Lung (tissue), 12 donors: ENCODE data around the gene CNTNAP2. TPM values are rescaled to one million over a fixed set of nuclear protein-coding genes. Genes with fewer than 3 reads are reported as not detected.

ENCODE experiments used
- ATAC-seq: fragments of 200-7000 bp; cut with Tn5 transposase; one replicate; pipeline ENCODE4 v1.9.1; 2020; ENCODE audit warnings: moderate number of reproducible peaks; ENCODE audit not compliant: insufficient read depth, low FRiP score
- DNase-seq, 3 donors: peaks; one replicate each; pipeline ENCODE4 v3.0.0-alpha.2; 2013 to 2017
- H3K27ac ChIP-seq, 2 donors: one replicate each; pipeline ENCODE4 v1.5.1; 2013; ENCODE audit warnings: mild to moderate bottlenecking in 2 of 2, moderate library complexity in 2 of 2, control low read depth in 1 of 2, inconsistent platforms in 1 of 2, low read depth in 1 of 2, low read length in 1 of 2
- H3K27me3 ChIP-seq, 3 donors: one replicate each; pipeline ENCODE4 v1.5.1; 2013; ENCODE audit warnings: low read length in 2 of 3; ENCODE audit not compliant: control insufficient read depth in 3 of 3, insufficient read depth in 3 of 3
- H3K36me3 ChIP-seq, 4 donors: one replicate each; pipeline ENCODE4 v1.5.1; 2013; ENCODE audit warnings: low read length in 4 of 4, mild to moderate bottlenecking in 1 of 4, moderate library complexity in 1 of 4; ENCODE audit not compliant: control insufficient read depth in 4 of 4, insufficient read depth in 4 of 4
- H3K4me1 ChIP-seq, 5 donors: one replicate each; pipeline ENCODE4 v1.5.1; 2013; ENCODE audit warnings: low read length in 5 of 5, mild to moderate bottlenecking in 2 of 5, moderate library complexity in 1 of 5; ENCODE audit not compliant: control insufficient read depth in 5 of 5, insufficient read depth in 5 of 5
- H3K4me3 ChIP-seq: one replicate; pipeline ENCODE4 v1.5.1; 2013; ENCODE audit warnings: mild to moderate bottlenecking, control low read depth, moderate library complexity
- H3K9ac ChIP-seq, 2 donors: one replicate each; pipeline ENCODE4 v1.5.1; 2013; ENCODE audit warnings: low read length in 2 of 2, control low read depth in 1 of 2; ENCODE audit not compliant: insufficient read depth in 1 of 2
- H3K9me3 ChIP-seq, 4 donors: one replicate each; pipeline ENCODE4 v1.5.1; 2013; ENCODE audit warnings: low read length in 3 of 4, mild to moderate bottlenecking in 1 of 4, moderate library complexity in 1 of 4; ENCODE audit not compliant: control insufficient read depth in 4 of 4, insufficient read depth in 3 of 4
- WGBS, 2 donors: extraction: QIAGEN DNeasy Blood & Tissue Kit; methylation state at CpG; one replicate each; pipeline ENCODE4 v1.1.7; 2013; 5-methylcytosine and 5-hydroxymethylcytosine counted together
- polyA plus RNA-seq, 2 donors: library from polyadenylated mRNA; stranded (reverse); fragments of 200-250 nt; gene quantifications; one replicate each; pipeline ENCODE4 v1.2.1, GENCODE V29; 2013
- total RNA-seq, 2 donors: library from RNA; depleted of rRNA in 1 of 2; stranded (reverse); fragments of >200 nt in 1 of 2; gene quantifications; one replicate each; pipeline ENCODE4 v1.2.1, GENCODE V29; 2014 to 2021
- TF ChIP-seq, protein P1 (sequence below): IDR thresholded peaks from 2 replicates; pipeline ENCODE4 v1.5.1; 2012; ENCODE audit warnings: mild to moderate bottlenecking; ENCODE audit errors: control extremely low read depth, extremely low read depth
- donor health status: control.
- donor health status: control.
- donor health status: Bipolar disorder and iron deficiency.
- donor health status: healthy.
- donor health status: DM: yes; HTN: yes; CAD: no.

CNTNAP2 gene
- total and polyA plus RNA-seq, 4 donors = 0.18 to 45.3 (median 0.52) TPM

DNA sequence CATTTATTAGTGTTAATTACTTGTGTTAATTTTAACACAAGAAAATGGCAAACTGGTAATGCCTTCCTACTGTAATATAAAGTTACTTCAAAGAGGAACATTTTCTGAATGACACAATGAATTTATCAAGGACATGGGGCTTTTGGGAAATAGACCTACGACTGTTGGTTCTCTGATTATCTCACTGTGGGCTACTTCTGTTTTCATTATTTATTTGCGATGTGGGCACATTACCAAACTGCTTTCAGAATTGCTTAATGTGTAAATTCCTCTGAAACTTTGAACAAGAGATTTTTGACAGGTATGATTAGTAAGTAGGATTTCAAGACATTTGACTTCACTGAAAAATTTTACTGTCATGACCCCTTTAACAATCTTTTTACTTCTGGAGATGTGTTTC lies 535.6 kb downstream of the CNTNAP2 start:
- WGBS, 2 donors = 15 to 33% methylated on average over 2 of the region's 2 CpGs
- ATAC-seq (no peak), DNase-seq (no peak)

DNA sequence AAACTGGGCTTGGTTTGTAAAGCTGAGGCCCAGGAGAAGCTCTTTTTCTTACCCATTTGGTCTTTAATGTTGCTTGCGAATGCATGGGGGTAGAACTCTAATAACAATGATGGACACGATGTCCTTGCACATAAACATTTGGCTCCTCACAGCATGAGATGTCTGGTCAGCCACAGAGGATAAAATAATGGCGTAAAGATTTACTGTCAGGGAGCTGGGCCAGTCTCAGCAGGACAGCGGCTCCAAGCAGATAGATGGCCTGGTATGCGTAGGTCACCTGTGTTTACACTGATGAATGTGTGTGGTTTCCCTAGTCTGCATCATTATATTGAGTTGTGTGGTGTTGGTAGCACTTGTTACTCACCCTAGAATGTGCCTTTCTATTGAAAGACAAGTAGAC lies 537.4 kb downstream of the CNTNAP2 start:
- DNase-seq (no peak), ATAC-seq (no peak)
- Histone ChIP-seq H3K27ac (no peak overlapping the region), H3K9ac (no peak overlapping the region), H3K27me3 (no peaks in the 10 kb centered on the region), H3K36me3 (no peaks in the 10 kb centered on the region), H3K4me3 (no peak overlapping the region), H3K4me1 (no peaks in the 10 kb centered on the region), H3K9me3 (no peaks in the 10 kb centered on the region)
- TF ChIP-seq, protein P1, sequence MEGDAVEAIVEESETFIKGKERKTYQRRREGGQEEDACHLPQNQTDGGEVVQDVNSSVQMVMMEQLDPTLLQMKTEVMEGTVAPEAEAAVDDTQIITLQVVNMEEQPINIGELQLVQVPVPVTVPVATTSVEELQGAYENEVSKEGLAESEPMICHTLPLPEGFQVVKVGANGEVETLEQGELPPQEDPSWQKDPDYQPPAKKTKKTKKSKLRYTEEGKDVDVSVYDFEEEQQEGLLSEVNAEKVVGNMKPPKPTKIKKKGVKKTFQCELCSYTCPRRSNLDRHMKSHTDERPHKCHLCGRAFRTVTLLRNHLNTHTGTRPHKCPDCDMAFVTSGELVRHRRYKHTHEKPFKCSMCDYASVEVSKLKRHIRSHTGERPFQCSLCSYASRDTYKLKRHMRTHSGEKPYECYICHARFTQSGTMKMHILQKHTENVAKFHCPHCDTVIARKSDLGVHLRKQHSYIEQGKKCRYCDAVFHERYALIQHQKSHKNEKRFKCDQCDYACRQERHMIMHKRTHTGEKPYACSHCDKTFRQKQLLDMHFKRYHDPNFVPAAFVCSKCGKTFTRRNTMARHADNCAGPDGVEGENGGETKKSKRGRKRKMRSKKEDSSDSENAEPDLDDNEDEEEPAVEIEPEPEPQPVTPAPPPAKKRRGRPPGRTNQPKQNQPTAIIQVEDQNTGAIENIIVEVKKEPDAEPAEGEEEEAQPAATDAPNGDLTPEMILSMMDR = no peak
- WGBS, 2 donors = 68 to 82% methylated on average over 5 of the region's 5 CpGs

More for the DNA sequence above, 535.6 kb downstream of the CNTNAP2 start:
- Histone ChIP-seq H3K4me1 (peaks cover 0 to under 1% (median 0%) of the 10 kb centered on the region in 5 donors), H3K27ac (no peak overlapping the region), H3K27me3 (no peaks in the 10 kb centered on the region), H3K4me3 (no peak overlapping the region), H3K9me3 (no peaks in the 10 kb centered on the region), H3K9ac (no peak overlapping the region), H3K36me3 (no peaks in the 10 kb centered on the region)
- TF ChIP-seq, protein P1 = no peak

DNA sequence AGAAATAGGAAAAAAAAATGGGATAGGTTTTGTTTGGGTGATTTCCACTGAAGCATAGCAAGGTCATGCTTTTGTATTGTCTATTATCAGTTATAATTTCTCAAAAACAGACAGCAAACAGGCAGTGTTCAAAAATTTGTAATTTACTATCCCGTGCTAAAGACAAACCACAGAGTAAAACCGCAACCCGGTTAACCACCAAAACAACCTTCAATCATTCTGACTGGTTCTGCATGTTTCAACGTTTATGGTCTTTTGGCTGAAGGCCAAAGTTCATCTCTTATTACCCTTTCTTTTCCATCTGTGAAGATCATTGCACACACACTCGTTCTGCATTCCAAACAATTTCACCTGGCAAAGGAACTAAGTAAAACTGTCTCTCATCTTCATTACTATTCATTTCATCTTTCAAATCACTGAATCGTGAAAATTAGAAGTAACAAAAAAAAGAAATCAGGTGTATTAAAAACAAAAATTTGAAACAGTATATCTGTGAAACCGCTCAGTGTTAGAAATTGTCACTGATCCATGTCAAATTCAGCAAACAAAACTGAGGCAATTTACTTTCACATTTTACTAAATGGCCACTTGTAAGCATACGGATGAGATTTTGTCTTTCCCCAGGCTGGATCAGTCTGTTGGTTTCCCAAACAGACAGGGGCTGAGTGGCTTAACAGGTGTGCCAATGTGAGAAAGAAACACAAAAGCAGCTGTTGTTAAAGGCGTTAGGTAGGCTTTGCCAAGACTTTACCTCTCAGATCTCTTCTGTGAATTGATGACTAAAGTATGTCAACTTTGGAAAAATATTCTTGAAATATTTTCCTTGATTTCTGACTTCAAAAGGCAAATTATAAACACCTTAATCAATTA lies 539.6 kb downstream of the CNTNAP2 start:
- ATAC-seq = no peak
- H3K27me3 ChIP-seq = no peaks in the 10 kb centered on the region
- DNase-seq = no peak
- no peak overlapping the region for H3K4me3 ChIP-seq
- TF ChIP-seq, protein P1 = no peak
- no peaks in the 10 kb centered on the region for H3K4me1 ChIP-seq
- H3K36me3 ChIP-seq = no peaks in the 10 kb centered on the region
- 17 to 18% methylated on average over 9 of the region's 9 CpGs for WGBS, 2 donors
- no peak overlapping the region for H3K27ac ChIP-seq
- H3K9me3 ChIP-seq = no peaks in the 10 kb centered on the region
- H3K9ac ChIP-seq = no peak overlapping the region
